Epithelial cell of proximal tubule (primary cell): Measurements from ENCODE around the gene AKR7A3. TPM values are rescaled to one million over a fixed set of nuclear protein-coding genes. Genes with fewer than 3 reads are reported as not detected.

Experiments used
- DNase-seq: peaks from one replicate; pipeline ENCODE4 v3.0.0-alpha.2; 2011; ENCODE audit warnings: low read depth
- H3K4me3 ChIP-seq: 2 replicates; pipeline ENCODE4 v1.5.1; 2011; ENCODE audit warnings: low read depth, mild to moderate bottlenecking, low read length
- total RNA-seq: library from RNA; depleted of rRNA; stranded (reverse); fragments of >200 nt; gene quantifications from 2 replicates; pipeline ENCODE4 v1.2.3, GENCODE V29; 2015
- TF ChIP-seq, protein P1 (sequence below): conservative IDR thresholded peaks from 2 replicates; pipeline ENCODE4 v1.5.1; 2012; ENCODE audit warnings: low read depth, mild to moderate bottlenecking, low read length

AKR7A3 gene
- total RNA-seq, 1 donor from 2014 or later, result 1.3 TPM

DNA sequence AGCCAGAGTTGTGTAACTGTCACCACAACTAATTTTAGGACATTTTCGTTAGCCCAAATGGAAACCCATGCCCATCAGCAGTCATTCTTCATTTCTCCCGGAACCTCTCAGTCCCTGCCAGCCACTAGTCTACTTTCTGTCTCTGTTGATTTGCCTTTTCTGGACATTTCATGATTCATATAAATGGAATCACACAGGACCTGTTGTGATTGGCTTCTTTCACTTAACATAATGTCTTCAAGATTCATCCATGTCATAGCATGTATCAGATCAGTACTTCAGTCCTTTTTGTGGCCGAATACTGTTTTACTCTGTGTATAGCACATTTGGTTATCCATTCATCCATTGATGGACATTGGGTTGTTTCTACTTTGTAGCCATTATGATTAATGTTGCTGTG, 30.6 kb upstream of the AKR7A3 start:
- no peak overlapping the region for H3K4me3 ChIP-seq
- TF ChIP-seq, protein P1, sequence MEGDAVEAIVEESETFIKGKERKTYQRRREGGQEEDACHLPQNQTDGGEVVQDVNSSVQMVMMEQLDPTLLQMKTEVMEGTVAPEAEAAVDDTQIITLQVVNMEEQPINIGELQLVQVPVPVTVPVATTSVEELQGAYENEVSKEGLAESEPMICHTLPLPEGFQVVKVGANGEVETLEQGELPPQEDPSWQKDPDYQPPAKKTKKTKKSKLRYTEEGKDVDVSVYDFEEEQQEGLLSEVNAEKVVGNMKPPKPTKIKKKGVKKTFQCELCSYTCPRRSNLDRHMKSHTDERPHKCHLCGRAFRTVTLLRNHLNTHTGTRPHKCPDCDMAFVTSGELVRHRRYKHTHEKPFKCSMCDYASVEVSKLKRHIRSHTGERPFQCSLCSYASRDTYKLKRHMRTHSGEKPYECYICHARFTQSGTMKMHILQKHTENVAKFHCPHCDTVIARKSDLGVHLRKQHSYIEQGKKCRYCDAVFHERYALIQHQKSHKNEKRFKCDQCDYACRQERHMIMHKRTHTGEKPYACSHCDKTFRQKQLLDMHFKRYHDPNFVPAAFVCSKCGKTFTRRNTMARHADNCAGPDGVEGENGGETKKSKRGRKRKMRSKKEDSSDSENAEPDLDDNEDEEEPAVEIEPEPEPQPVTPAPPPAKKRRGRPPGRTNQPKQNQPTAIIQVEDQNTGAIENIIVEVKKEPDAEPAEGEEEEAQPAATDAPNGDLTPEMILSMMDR, result no peak
- DNase-seq, result no peak

DNA sequence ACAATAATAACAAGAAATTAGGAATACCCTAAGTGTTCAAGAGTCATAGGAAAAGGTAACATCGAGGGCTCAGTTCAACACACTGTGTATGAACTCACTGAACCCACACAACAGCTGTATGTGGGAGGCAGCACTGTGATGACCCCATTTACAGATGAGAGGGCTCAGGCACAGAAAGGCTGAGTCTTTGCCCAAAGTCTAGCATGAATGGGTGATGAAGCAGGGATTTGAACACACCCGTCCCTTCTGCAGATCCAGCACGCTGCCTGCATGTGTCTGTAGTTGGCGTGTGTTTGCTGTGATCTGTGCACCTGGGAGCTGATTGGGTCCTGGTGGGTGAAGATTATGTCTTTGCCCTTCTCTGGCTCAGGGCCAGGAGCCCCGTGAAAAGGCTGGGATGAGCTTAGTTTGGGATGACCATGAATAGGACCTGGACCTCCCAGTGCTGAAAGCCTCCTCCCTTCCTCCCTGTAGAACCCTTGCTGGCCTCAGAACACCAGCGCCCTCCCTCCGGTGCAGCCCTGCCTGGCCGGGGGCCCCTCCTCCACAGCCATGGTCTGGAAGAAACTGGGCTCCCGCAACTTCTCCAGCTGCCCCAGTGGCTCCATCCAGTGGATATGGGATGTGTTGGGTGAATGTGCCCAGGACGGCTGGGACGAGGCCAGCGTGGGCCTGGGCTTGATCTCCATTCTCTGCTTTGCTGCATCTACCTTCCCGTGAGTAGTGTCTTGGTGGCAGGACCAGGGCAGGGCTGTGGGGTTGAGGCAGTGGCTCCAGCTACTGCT, 28.7 kb upstream of the AKR7A3 start:
- TF ChIP-seq, protein P1, result no peak
- H3K4me3 ChIP-seq, result no peak overlapping the region
- DNase-seq, result no peak

DNA sequence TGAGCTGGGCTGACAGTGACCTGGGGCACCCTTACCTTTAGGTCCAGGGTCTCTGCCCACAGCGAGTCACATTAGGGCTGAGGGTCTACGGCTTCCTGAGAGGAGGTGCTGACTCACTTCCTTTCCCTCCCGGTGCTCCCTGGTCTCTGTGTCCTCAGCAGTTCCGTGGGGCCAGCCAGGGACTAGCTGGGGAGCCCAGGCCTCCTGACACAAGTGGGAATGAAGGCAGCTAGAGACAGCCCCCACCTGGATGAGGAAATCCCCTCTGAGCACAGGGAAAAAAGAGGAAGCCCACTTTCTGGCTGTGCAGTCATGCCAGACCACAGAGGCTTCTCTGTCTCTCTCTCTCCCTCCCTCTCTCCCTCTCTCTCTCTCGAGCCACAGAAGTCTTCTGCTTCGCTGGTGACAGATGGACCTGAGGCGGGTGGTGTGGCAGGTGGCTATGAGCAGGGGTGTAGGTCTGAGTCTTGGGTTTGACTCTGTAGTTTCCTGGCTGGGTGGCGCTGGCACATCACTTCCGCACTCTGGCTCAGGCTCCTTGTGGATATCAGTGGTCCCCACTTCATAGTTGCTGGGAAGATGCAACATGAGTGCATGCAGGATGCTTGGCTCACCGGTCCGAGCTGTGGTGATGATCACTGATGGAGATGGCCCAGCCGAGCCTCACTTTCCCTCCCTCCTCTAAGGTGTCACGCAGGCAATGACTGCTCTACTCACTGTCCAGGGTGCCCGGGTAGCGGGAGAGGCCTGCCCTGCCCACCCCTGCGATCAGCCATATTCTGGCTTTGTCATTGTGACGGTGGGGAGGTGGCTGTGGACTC, 27.0 kb upstream of the AKR7A3 start:
- no peak overlapping the region for H3K4me3 ChIP-seq
- TF ChIP-seq, protein P1, result no peak
- no peak for DNase-seq

DNA sequence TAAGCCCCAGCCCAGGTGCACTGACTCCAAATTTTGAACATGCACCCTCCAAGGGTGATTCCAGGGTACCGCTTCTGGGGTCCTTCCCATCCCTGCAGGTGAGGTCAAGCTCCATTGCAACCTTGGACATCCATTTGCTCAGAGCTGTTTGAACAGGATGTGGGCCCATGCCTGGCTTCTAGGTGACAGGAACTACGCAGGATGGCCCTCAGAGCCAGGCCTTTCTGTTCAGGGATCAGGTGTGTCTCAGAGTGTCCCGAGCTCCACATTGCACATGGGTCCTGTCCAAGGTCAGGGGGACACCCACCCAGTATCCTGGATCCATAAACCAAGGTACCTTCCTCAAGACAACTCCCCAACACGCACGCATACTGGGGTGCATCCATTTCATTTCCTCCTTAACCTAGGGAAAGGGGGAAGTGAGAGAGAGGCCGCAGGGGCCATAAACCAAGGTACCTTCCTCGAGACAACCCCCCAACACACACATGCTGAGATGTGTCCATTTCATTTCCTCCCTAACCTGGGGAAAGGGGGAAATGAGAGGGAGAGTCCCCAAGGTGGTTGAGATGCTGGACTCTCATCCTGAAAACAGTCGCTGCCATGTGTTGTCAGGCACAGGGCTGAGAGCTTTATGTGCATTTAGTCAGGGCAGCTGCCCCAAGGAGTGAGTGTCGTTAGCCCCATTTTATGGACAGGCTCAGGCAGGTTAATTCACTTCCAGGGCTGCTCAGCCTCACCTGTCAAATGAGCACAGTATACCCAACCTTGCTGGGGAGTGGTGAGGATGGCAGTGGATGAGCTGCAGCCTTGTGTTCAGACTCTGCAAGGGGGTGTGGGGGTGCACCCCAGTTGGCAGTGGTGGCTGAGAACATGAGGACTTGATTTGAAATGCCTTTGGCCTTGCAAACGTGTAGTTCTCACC, 25.7 kb upstream of the AKR7A3 start:
- TF ChIP-seq, protein P1, result no peak
- no peak overlapping the region for H3K4me3 ChIP-seq
- DNase-seq, result no peak

DNA sequence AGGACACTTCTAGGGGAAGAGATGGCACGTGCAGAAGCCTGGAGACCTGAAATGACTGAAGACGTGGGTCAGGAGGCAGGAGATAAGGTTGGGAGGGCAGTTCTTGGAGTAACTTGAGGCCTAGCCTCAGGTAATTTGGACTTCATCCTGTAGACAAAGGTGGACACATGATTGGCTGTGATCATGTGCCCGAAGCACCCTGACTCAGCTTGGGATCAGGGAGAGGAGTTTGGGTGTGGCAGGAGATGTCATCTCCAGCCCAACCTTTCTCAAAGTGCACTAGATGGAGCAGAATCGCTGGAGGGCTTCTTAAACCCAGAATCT, 25.0 kb upstream of the AKR7A3 start:
- no peak for DNase-seq
- peak overlapping the region; percentile 85 for H3K4me3 ChIP-seq
- TF ChIP-seq, protein P1, result no peak

DNA sequence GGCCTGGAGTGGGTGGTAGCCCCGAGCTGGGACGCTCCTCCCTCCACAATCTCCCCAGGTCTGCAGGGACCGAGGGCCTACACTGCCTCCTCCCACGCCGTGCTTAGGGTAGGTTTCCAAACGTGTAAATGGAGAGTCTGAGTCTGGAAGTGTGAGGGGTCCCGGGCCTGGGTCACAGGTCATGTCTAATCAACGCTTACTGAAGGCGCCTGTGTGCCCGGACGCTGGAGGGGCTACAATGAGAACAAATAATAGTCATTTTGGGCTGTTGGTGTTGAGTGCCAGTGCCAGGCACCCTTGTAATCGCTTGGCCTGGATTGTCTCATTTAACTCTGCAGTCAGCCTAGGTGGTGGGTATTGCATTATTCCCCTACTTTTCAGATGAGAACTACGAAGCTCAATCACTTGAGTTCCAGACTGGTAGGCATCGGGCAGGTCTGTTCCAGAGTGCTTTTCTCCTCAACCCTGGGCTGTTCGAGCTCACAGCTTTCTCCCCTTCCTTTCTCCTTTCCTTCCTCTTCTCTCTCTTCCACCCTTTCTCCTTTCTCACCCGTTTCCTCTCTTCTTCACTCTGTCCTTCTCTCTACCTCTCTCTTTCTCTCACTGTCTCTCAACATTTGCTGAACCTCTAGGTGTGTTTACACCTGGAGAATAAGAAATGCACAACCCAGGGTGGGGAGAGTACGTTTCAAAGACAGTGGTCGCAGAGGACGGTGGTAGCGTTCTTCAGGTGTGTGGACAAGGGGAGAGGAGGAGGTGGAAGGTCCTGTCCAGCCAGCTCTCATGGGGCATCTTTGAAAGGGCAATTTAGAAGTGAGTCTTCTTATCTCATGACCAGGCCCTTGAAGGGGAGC, 24.4 kb upstream of the AKR7A3 start:
- no peak for DNase-seq
- TF ChIP-seq, protein P1, result no peak
- H3K4me3 ChIP-seq, result peak overlapping the region; percentile 85
